ENCODE data around the gene THYN1.

Gene THYN1

DNA sequence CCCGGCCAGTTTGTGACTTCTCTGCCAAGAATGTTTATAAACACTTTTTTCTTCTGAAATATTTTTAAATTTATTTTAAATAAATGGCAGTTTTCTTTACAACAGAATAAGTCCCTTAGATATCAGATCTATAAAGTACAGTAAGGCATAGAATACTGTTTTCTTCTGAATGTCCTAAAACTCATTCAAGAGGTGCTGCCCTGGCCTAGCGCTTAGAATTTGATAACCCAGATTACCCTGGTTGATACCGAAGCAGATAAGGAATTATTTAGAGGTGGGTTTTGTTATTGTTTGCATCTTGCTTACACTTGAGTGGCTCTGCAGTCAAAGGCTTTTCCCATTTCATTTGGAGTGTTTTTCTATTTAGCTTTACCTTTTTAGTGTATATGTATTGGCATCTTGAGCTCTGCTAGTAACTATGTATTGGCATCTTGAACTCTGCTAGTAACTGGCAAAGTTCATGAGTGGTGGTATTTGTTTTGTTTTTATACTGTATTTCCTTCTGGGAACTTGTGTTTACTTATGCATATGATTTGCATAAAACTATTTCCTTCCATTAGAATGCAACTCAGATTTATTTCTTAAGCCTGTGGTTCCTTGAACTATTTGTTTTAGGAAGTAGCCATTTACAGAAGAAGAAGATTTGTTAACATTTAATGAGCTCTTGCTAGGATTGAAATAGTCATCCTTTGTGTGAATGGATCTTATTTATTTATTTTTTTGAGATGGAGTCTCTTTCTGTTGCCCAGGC lies 1.5 kb upstream of the THYN1 start:
- DNase-seq, result no peak
- 93% methylated on average over 2 of the region's 3 CpGs for WGBS
- Histone ChIP-seq H3K27ac (ENCODE audit: low read length, poor library complexity, severe bottlenecking) (no peak overlapping the region), H2BK15ac (ENCODE audit: low read depth, poor library complexity, severe bottlenecking) (no peak overlapping the region), H3K9ac (ENCODE audit: low read length) (peak overlapping the region; percentile 77), H3K4me1 (ENCODE audit: control insufficient read depth, insufficient read depth, low read depth, low read length) (peaks cover 1% of the 10 kb centered on the region), H3K9me3 (ENCODE audit: control insufficient read depth, low read length) (no peaks in the 10 kb centered on the region), H2BK5ac (ENCODE audit: low read depth, low read length, poor library complexity, severe bottlenecking) (no peak overlapping the region), H3K23ac (ENCODE audit: low read length in 2 of 2) (no peak overlapping the region), H3K14ac (ENCODE audit: low read length in 2 of 2) (no peak overlapping the region), H3K4ac (ENCODE audit: low read depth in 1 of 2, low read length in 2 of 2) (no peak overlapping the region), H2BK120ac (ENCODE audit: low read depth, low read length) (no peak overlapping the region), H3K36me3 (ENCODE audit: control insufficient read depth in 1 of 2, insufficient read depth in 2 of 2, low read depth in 1 of 2, low read length in 2 of 2) (peaks cover 15 to 48% of the 10 kb centered on the region in 2 experiments), H3K4me3 (ENCODE audit: insufficient read depth in 1 of 2, low read depth in 1 of 2, low read length in 2 of 2) (peak overlapping the region in 1 of 2 experiments; percentile 100), H4K91ac (ENCODE audit: low read length) (no peak overlapping the region), H2AFZ (ENCODE audit: low read depth, low read length) (no peak overlapping the region), H2BK12ac (ENCODE audit: low read length in 2 of 2) (no peak overlapping the region), H3K79me1 (replicated peaks; ENCODE audit: low read length, poor library complexity, severe bottlenecking) (peaks cover 22% of the 10 kb centered on the region), H4K8ac (ENCODE audit: low read length) (no peak overlapping the region), H2AK5ac (ENCODE audit: low read length, severe bottlenecking) (no peak overlapping the region), H3K18ac (ENCODE audit: low read depth in 1 of 2, low read length in 2 of 2) (no peak overlapping the region), H3K27me3 (ENCODE audit: control insufficient read depth in 1 of 2, insufficient read depth in 1 of 2, low read length in 2 of 2) (no peaks in the 10 kb centered on the region), H3K4me2 (ENCODE audit: low read length, poor library complexity, severe bottlenecking) (peak overlapping the region; percentile 62)

DNA sequence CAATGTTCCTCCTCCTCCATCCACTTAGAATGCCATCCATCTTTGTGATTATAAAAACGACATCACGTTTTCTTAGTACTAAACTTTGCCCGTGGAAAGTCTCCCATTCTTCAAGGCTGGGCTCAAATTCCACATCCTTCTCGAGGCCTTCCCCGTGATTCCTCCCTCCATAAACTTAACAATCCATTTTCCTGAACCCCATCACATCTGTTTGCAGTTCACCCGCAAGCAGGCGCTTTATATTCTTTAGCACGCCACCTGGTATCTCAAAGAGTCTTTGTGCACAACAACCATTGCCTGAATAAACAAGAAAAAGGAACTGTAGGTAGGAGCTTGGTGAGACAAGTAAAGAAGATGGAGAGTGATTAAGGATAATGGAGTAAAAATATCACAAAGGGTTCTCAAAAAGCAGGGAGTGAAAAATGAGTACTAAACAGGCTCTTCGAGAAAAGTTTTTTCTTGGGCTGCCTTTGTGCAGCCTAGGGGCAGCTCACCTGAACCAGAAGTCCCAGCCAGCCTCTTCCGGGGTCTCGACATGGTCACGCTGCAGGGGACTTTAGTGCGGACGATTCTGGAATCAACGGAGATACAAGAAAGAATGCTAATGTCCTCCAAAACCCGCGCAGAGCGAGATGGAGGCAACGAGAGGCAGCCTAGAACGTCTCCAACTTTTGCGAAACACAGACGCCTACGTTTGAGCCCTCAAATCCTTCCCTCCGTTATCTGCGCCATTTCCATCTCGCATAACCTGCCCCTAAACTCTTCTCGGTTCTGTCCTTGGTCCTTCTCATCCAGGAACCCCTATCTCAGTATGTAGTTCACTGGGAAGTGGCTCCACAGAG lies 585 bp downstream of the THYN1 start:
- peak overlapping the region; percentile 85 for H3K4me2 ChIP-seq (ENCODE audit: low read length, poor library complexity, severe bottlenecking)
- H2AK5ac ChIP-seq (ENCODE audit: low read length, severe bottlenecking), result no peak overlapping the region
- no peak overlapping the region for H4K8ac ChIP-seq (ENCODE audit: low read length)
- no peaks in the 10 kb centered on the region for H3K9me3 ChIP-seq (ENCODE audit: control insufficient read depth, low read length)
- H2AFZ ChIP-seq (ENCODE audit: low read depth, low read length), result peak overlapping the region; percentile 85
- H3K36me3 ChIP-seq (ENCODE audit: control insufficient read depth in 1 of 2, insufficient read depth in 2 of 2, low read depth in 1 of 2, low read length in 2 of 2), result peaks cover 12 to 52% of the 10 kb centered on the region in 2 experiments
- WGBS, result 16% methylated on average over 21 of the region's 27 CpGs
- H3K23ac ChIP-seq (ENCODE audit: low read length in 2 of 2), result no peak overlapping the region
- no peaks in the 10 kb centered on the region for H3K27me3 ChIP-seq (ENCODE audit: control insufficient read depth in 1 of 2, insufficient read depth in 1 of 2, low read length in 2 of 2)
- H3K9ac ChIP-seq (ENCODE audit: low read length), result peak overlapping the region; percentile 95
- H2BK120ac ChIP-seq (ENCODE audit: low read depth, low read length), result no peak overlapping the region
- peak overlapping the region; percentile 9 to 55 for H3K18ac ChIP-seq (ENCODE audit: low read depth in 1 of 2, low read length in 2 of 2)
- peak overlapping the region in 1 of 2 experiments; percentile 18 for H3K14ac ChIP-seq (ENCODE audit: low read length in 2 of 2)
- H2BK15ac ChIP-seq (ENCODE audit: low read depth, poor library complexity, severe bottlenecking), result no peak overlapping the region
- H3K4me3 ChIP-seq (ENCODE audit: insufficient read depth in 1 of 2, low read depth in 1 of 2, low read length in 2 of 2), result peak overlapping the region; percentile 67 to 100
- H2BK12ac ChIP-seq (ENCODE audit: low read length in 2 of 2), result no peak overlapping the region
- no peak for DNase-seq
- H2BK5ac ChIP-seq (ENCODE audit: low read depth, low read length, poor library complexity, severe bottlenecking), result no peak overlapping the region
- peaks cover 1% of the 10 kb centered on the region for H3K4me1 ChIP-seq (ENCODE audit: control insufficient read depth, insufficient read depth, low read depth, low read length)
- H3K79me1 ChIP-seq (replicated peaks; ENCODE audit: low read length, poor library complexity, severe bottlenecking), result peaks cover 14% of the 10 kb centered on the region
- no peak overlapping the region for H4K91ac ChIP-seq (ENCODE audit: low read length)
- no peak overlapping the region for H3K4ac ChIP-seq (ENCODE audit: low read depth in 1 of 2, low read length in 2 of 2)
- peak overlapping the region; percentile 51 for H3K27ac ChIP-seq (ENCODE audit: low read length, poor library complexity, severe bottlenecking)

DNA sequence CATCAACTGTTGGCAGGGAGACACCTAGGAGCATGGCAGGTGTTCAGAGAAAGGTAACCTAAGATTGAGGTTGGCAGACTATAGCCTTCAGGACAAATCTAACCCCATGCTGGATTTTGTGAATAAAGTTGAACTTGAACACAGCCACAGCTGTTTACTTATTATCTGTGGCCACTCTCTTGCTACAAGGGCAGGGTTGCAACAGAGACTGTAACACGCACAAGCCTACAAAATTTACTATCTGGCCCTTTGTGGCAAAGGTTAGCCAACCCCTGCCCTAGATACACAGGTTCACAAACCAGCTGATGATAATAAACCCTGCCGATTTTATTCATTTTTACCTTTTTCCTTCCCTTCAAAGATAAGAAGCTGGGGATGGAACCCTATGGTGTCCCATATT lies 2.5 kb downstream of the THYN1 start:
- no peak overlapping the region for H2AK5ac ChIP-seq (ENCODE audit: low read length, severe bottlenecking)
- no peak overlapping the region for H3K4me3 ChIP-seq (ENCODE audit: insufficient read depth in 1 of 2, low read depth in 1 of 2, low read length in 2 of 2)
- no peak overlapping the region for H2BK12ac ChIP-seq (ENCODE audit: low read length in 2 of 2)
- no peak for DNase-seq
- no peak overlapping the region for H3K4ac ChIP-seq (ENCODE audit: low read depth in 1 of 2, low read length in 2 of 2)
- H2BK5ac ChIP-seq (ENCODE audit: low read depth, low read length, poor library complexity, severe bottlenecking), result no peak overlapping the region
- H3K27me3 ChIP-seq (ENCODE audit: control insufficient read depth in 1 of 2, insufficient read depth in 1 of 2, low read length in 2 of 2), result no peaks in the 10 kb centered on the region
- no peak overlapping the region for H2BK15ac ChIP-seq (ENCODE audit: low read depth, poor library complexity, severe bottlenecking)
- H3K4me1 ChIP-seq (ENCODE audit: control insufficient read depth, insufficient read depth, low read depth, low read length), result peaks cover 1% of the 10 kb centered on the region
- H2BK120ac ChIP-seq (ENCODE audit: low read depth, low read length), result no peak overlapping the region
- no peaks in the 10 kb centered on the region for H3K9me3 ChIP-seq (ENCODE audit: control insufficient read depth, low read length)
- H3K14ac ChIP-seq (ENCODE audit: low read length in 2 of 2), result no peak overlapping the region
- H3K23ac ChIP-seq (ENCODE audit: low read length in 2 of 2), result no peak overlapping the region
- no peak overlapping the region for H2AFZ ChIP-seq (ENCODE audit: low read depth, low read length)
- no peak overlapping the region for H3K9ac ChIP-seq (ENCODE audit: low read length)
- H3K4me2 ChIP-seq (ENCODE audit: low read length, poor library complexity, severe bottlenecking), result no peak overlapping the region
- H3K18ac ChIP-seq (ENCODE audit: low read depth in 1 of 2, low read length in 2 of 2), result no peak overlapping the region
- 99% methylated on average over 2 of the region's 2 CpGs for WGBS
- H4K91ac ChIP-seq (ENCODE audit: low read length), result no peak overlapping the region
- no peak overlapping the region for H3K27ac ChIP-seq (ENCODE audit: low read length, poor library complexity, severe bottlenecking)
- no peak overlapping the region for H4K8ac ChIP-seq (ENCODE audit: low read length)
- peaks cover 8% of the 10 kb centered on the region for H3K79me1 ChIP-seq (replicated peaks; ENCODE audit: low read length, poor library complexity, severe bottlenecking)
- H3K36me3 ChIP-seq (ENCODE audit: control insufficient read depth in 1 of 2, insufficient read depth in 2 of 2, low read depth in 1 of 2, low read length in 2 of 2), result peaks cover 23 to 59% of the 10 kb centered on the region in 2 experiments

DNA sequence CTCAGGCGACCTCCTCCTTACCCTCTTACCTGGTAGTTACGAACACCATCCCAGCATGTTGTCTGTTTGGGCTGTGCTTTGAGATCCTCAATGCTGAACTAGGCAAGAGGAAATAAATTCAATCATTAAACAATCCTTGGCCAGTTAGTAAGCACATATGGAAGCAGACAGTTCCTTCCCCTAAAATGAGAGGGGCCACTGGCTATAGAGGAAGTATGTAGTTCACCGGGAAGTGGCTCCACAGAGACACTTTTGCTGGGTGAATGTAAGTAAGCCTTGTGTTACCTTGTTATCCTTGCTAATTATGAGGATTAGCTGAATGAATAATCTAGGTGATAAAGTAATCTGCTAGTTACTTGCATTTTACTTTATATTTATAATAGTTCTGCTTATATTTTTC lies 2.9 kb downstream of the THYN1 start:
- H3K4me2 ChIP-seq (ENCODE audit: low read length, poor library complexity, severe bottlenecking), result no peak overlapping the region
- H3K9ac ChIP-seq (ENCODE audit: low read length), result no peak overlapping the region
- peaks cover 1% of the 10 kb centered on the region for H3K4me1 ChIP-seq (ENCODE audit: control insufficient read depth, insufficient read depth, low read depth, low read length)
- H3K14ac ChIP-seq (ENCODE audit: low read length in 2 of 2), result no peak overlapping the region
- H3K79me1 ChIP-seq (replicated peaks; ENCODE audit: low read length, poor library complexity, severe bottlenecking), result peaks cover 9% of the 10 kb centered on the region
- no peak overlapping the region for H2BK12ac ChIP-seq (ENCODE audit: low read length in 2 of 2)
- no peak overlapping the region for H3K23ac ChIP-seq (ENCODE audit: low read length in 2 of 2)
- H3K4ac ChIP-seq (ENCODE audit: low read depth in 1 of 2, low read length in 2 of 2), result no peak overlapping the region
- no peak overlapping the region for H3K27ac ChIP-seq (ENCODE audit: low read length, poor library complexity, severe bottlenecking)
- no peak overlapping the region for H3K18ac ChIP-seq (ENCODE audit: low read depth in 1 of 2, low read length in 2 of 2)
- H4K8ac ChIP-seq (ENCODE audit: low read length), result no peak overlapping the region
- H3K27me3 ChIP-seq (ENCODE audit: control insufficient read depth in 1 of 2, insufficient read depth in 1 of 2, low read length in 2 of 2), result no peaks in the 10 kb centered on the region
- 100% methylated on average over 1 of the region's 3 CpGs for WGBS
- H2AFZ ChIP-seq (ENCODE audit: low read depth, low read length), result no peak overlapping the region
- H2BK120ac ChIP-seq (ENCODE audit: low read depth, low read length), result no peak overlapping the region
- H3K4me3 ChIP-seq (ENCODE audit: insufficient read depth in 1 of 2, low read depth in 1 of 2, low read length in 2 of 2), result no peak overlapping the region
- no peak for DNase-seq
- no peak overlapping the region for H2AK5ac ChIP-seq (ENCODE audit: low read length, severe bottlenecking)
- no peak overlapping the region for H2BK15ac ChIP-seq (ENCODE audit: low read depth, poor library complexity, severe bottlenecking)
- no peak overlapping the region for H4K91ac ChIP-seq (ENCODE audit: low read length)
- peaks cover 27 to 62% of the 10 kb centered on the region in 2 experiments for H3K36me3 ChIP-seq (ENCODE audit: control insufficient read depth in 1 of 2, insufficient read depth in 2 of 2, low read depth in 1 of 2, low read length in 2 of 2)
- H2BK5ac ChIP-seq (ENCODE audit: low read depth, low read length, poor library complexity, severe bottlenecking), result no peak overlapping the region
- H3K9me3 ChIP-seq (ENCODE audit: control insufficient read depth, low read length), result no peaks in the 10 kb centered on the region

Data from mesenchymal stem cell (in vitro differentiated cells and primary cell).